Fibroblast of villous mesenchyme (primary cell): ENCODE results near the gene GSS. TPM values are rescaled to one million over a fixed set of nuclear protein-coding genes. Genes with fewer than 3 reads are reported as not detected.

Source experiments
- DNase-seq: peaks from one replicate; pipeline ENCODE4 v3.0.0-alpha.2; 2010; ENCODE audit warnings: low read depth
- H3K4me3 ChIP-seq: 2 replicates; pipeline ENCODE4 v1.5.1; 2011; ENCODE audit warnings: low read depth, mild to moderate bottlenecking, low read length
- CTCF ChIP-seq: IDR thresholded peaks from 2 replicates; pipeline ENCODE4 v1.5.1; 2012; ENCODE audit warnings: low read depth, mild to moderate bottlenecking, low read length; ENCODE audit not compliant: insufficient read depth
- total RNA-seq: library from RNA; depleted of rRNA; stranded (reverse); fragments of >200 nt; gene quantifications from 2 replicates; pipeline ENCODE4 v1.2.3, GENCODE V29; 2012

The GSS gene
- total RNA-seq, 1 donor, result 71.2 TPM

- TF ChIP-seq CTCF, result no peak
- DNase-seq, result no peak
- no peak overlapping the region for H3K4me3 ChIP-seq
Observed at GRCh38 chr20:34997774-34998173, 42.2 kb upstream of the GSS start.

- no peak overlapping the region for H3K4me3 ChIP-seq
- DNase-seq, result peak; percentile 34
- no peak for TF ChIP-seq CTCF
Observed at GRCh38 chr20:34997131-34997561, 41.5 kb upstream of the GSS start.

- no peak for TF ChIP-seq CTCF
- H3K4me3 ChIP-seq, result no peak overlapping the region
- no peak for DNase-seq
Observed at GRCh38 chr20:34996243-34997028, 40.8 kb upstream of the GSS start.

- no peak overlapping the region for H3K4me3 ChIP-seq
- TF ChIP-seq CTCF, result no peak
- DNase-seq, result no peak
Observed at GRCh38 chr20:34995696-34996095, 40.1 kb upstream of the GSS start.

GRCh38 chr20:34995192-34995591, 39.6 kb upstream of the GSS start:
- TF ChIP-seq CTCF, result no peak
- H3K4me3 ChIP-seq, result no peak overlapping the region
- DNase-seq, result no peak

- TF ChIP-seq CTCF, result no peak
- no peak overlapping the region for H3K4me3 ChIP-seq
- no peak for DNase-seq
Observed at GRCh38 chr20:34994509-34995131, 39.0 kb upstream of the GSS start.
